WTC11 (cell line): Measurements from ENCODE around the gene PDE8A.

Experiments
- CTCF ChIP-seq: fragments of 200-600 bp; IDR thresholded peaks from 2 replicates; pipeline ENCODE4 v1.8.0; 2022; ENCODE audit warnings: antibody characterized with exemption
- ETV6 ChIP-seq: sonication (generic); formaldehyde crosslinking; IDR thresholded peaks from 2 replicates; pipeline ENCODE4 v1.8.1; 2022; ENCODE audit warnings: mild to moderate bottlenecking, missing genetic modification reagents

GRCh38 chr15:85026304-85027032 lies 44.8 kb downstream of the PDE8A start:
- no peak for TF ChIP-seq CTCF
- no peak for TF ChIP-seq ETV6 (CRISPR knock-in tag)
